Activated effector memory CD4-positive, alpha-beta T cell treated with anti-CD3 and anti-CD28 coated beads, Interleukin-2, amount 50 U/mL, for 16 hours (primary cell): Measurements from ENCODE around the gene HIRA.
"Not testable (repeated sequence)": the region's sequence is repeated elsewhere in the genome, so short reads cannot be mapped to it uniquely, and the experiment has no call there.

Experiments used
- DNase-seq: peaks from one replicate; pipeline ENCODE4 v3.0.0-alpha.2; 2020

HIRA gene

GRCh38 chr22:19354201-19354600 is 77.3 kb downstream of the HIRA start:
- DNase-seq: no peak

DNA sequence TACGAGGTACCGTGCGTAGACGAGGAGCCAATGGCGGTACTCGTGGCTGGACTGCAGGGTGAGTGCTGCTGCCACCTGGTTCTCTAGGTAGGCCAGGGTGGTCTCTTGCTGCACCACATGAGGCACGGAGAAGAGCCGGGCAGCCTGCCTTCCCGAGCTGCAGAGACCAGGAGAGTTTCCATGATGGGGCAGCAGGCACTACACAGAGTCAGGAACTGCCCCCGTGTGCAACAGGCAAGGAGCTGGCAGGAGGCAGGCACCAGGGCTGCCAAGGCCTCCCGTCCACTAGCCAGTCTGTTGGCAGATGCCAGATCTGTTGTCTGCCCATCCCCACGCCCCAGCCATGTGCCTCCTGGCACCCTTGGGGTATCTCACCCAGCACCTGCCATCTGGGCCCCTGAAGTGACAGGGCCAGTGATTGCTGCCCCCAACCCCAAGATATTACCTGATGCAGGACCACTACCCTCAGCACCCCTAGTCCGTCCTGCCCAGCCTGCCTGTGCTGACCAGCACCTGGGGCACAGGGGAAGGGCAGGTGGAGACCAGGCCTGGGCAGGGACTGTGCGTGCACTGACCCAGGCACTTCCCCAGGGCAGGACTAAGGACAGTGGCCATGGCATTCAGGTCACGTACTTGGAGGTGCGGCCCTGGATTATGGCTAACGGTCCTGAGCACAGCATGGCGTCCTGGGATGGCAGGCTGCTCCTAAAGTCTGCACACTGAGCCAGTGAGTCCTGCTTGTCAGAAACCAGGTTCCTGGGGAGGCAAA is 78.0 kb downstream of the HIRA start:
- DNase-seq: no peak

DNA sequence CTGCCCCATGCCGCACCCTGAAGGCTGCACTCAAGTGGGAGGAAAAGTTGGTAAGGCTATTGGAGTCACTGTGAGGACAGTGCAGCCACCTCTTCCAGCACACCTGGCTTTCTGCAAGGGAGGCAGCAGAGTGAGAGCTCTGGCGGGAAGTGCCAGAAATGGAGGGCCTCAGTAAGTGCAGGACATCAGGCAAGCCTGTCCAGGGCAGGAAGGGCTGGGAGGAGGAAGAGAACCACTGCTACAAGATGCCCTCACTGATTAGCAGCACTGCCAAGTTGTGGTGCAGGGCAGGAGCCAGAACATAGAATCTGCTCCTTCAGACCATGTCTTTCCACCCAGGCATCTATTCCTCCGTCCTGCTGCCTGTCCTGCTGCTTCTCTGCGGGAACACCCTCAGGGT is 78.8 kb downstream of the HIRA start:
- DNase-seq: no peak

- DNase-seq: no peak
These were observed 79.3 kb downstream of the HIRA start for GRCh38 chr22:19352217-19352616.

- DNase-seq: no peak
These were observed 79.9 kb downstream of the HIRA start for GRCh38 chr22:19351604-19352003.

- DNase-seq: no peak
These were observed 80.6 kb downstream of the HIRA start for GRCh38 chr22:19350947-19351346.

DNA sequence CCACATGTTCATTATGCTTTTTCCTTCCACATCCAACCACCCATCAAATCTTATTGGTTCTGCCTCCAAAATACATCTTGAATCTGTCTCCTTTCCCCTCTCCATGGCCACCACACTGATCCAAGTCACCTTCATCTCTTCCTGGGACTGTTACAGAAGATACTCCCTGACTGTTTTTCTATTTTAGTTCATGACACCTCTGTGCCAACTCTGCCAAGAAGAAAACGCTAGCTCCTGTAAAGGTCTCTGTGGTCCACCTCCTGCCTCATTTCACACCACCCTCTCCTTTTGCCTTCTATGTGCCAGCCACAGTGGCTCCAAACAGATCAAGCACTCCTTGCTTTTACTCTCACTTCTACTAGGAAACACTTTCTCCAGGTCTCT is 81.1 kb downstream of the HIRA start:
- DNase-seq: no peak

- no peak for DNase-seq
These were observed 81.6 kb downstream of the HIRA start for GRCh38 chr22:19349778-19350475.

- DNase-seq: no peak
These were observed 84.8 kb downstream of the HIRA start for GRCh38 chr22:19346677-19347265.

DNA sequence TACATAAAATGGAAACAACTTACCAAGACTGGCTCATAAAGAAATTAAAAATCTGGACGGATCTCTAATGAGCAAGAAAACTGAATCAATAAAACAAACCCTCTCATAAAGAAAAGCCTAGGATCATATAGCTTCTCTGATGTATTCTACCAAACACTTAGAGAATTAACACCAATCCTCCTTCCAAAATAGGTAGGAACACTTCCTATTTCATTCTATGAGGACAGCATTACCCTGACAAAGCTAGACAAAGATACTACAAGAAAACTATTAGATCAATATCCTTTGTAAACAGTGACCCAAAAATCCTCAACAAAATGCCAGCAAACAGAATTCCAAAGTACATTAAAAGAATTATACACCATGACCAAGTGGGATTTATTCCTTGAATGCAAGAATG is 87.1 kb downstream of the HIRA start:
- no peak for DNase-seq

DNA sequence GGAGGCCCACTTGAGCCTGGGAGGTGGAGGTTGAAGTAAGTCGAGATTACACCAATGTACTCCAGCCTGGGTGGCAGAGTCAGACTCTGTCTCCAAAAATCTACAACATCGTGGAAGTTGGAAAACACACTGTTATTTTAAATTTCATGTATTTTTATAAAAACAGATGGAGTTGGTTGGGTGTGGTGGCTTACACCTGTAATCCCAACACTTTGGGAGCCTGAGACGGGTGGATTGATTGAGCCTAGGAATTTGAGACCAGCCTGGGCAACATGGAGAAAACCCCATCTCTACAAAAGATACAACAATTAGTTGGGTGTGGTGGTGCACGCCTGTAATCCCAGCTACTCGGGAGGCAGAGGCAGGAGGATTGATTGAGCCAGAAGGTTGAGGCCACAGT is 88.1 kb downstream of the HIRA start:
- no peak for DNase-seq

- no peak for DNase-seq
These were observed 90.0 kb downstream of the HIRA start for GRCh38 chr22:19341500-19341899.

DNA sequence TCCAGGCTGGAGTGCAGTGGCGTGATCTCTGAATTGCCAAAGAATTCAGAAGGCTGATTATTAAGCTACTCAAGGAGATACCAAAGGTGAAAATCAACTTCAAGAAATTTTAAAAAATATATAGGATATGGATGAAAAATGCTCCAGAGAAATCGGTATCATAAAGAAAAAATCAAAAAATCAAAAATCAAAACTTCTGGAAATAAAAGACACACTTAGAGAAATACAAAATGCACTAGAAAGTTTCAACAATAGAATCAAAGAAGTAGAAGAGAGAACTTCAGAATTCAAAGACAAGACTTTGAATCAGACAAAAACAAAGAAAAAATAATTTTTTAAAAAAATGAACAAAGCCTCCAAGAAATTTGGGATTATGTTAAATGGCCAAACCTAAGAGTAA is 94.4 kb downstream of the HIRA start:
- no peak for DNase-seq

DNA sequence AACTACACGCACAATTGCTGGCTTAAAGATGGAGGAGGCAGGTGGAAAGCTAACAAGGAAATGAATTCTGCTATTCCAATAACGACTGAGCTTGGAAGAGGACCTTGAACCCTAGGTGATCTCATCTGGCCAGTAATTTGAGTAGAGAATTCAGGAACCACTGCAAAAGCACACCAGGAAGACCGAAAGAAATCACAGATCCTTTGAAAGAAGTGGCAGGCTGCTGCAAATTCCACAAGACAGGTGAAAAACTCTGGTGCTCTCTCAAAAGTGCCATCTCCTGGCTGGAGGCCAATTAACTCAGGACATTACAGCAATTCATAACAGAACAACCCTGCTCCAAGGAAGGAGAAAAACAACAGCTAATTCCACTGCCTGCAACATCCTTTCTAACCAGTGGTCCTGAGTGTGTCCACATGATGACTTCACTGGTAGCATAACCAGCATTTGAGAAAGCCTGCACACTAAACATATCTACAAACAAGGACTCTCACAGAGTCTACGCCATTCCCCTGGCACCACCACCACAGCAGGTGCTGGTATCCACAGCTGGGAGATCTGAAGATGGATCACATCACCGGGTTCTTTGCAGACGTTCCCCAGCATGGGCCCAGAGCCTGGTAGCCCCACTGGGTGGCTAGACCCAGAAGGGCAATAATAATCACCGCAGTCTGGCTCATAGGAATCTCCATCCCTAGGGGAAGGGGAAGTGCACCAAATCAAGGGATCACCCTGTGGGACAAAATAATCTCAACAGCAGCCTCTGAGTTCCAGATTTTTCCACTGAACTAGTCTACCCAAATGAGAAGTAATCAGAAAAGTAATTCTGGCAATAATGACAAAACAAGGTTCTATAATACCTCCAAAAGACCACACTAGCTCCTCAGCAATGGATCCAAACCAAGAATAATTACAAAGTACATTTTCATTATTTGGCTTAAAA is 95.1 kb downstream of the HIRA start:
- no peak for DNase-seq

DNA sequence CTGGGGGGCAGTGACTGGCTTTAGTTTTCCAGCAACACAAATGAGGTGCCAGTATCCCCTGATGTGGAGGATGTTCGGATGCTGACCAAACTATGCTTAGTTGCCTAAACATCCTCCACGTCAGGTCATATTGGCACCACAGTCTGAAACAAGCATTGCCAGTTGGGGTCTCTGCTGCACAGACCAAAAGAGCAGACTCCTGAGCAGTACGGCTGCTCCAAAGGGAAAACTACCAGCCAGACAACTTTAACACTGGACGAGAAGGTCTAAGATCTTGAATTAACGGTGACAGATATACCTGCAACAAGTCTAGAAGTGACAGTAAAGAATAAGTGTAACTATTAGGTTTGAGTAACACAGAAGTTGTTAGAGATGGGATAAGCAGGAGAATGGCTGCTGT is 99.6 kb downstream of the HIRA start:
- DNase-seq: no peak

DNA sequence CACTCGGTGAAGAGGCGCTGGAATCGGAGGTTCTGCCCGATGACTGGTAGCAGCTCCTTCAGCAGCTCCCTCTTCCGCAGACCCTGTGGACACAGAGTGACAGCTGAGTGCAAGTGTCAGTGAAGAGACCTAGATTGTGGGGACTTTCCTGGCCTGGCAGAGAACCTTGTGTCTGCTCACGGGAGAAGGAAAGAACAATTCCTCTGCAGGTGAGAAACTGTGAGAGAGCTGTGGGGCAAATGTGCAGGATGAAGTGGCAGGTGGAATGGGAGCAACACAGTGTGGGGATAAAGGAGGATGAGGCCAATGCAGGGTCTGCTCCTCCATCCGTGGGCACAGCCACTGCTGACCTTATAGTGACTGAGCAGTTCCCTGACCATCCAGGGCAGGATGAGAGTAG is 100.1 kb downstream of the HIRA start:
- no peak for DNase-seq

DNA sequence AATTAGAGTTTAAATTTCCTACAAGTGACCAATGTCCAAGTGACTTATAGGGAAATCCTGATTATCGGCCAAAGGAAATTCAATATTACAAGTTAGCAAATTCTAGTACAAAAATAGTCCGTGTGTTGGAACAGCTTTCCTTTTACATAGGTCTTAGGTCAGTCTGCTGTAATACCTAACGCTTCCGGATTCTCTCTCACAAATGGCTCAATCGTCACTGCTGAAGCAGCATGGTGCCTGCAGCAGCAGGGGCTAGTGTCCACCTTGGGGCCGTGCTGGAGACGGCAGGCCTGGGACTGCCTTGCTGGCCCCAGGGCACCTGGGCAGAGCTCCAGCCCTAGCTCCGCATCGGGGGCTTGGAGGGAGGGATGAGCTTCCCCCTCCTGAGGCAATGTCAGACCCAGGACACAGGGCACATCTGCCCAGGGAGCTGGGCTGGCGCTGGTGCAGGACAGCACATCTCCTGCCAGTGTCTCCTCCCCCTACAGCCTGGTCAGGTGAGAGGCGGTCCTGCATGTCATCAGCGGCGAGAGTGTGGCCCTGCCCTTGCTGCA is 100.6 kb downstream of the HIRA start:
- no peak for DNase-seq

DNA sequence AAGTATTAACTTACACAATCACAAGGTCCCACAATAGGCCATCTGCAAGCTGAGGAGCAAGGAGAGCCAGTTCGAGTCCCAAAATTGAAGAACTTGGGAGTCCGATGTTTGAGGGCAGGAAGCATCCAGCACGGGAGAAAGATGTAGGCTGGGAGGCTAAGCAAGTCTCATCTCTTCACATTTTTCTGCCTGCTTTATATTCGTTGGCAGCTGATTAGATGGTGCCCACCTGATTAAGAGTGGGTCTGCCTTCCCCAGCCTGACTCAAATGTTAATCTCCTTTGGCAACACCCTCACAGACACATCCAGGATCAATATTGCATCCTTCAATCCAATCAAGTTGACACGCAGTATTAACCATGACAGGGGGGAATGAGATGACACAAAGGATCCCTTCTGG is 101.3 kb downstream of the HIRA start:
- not testable (repeated sequence) for DNase-seq

DNA sequence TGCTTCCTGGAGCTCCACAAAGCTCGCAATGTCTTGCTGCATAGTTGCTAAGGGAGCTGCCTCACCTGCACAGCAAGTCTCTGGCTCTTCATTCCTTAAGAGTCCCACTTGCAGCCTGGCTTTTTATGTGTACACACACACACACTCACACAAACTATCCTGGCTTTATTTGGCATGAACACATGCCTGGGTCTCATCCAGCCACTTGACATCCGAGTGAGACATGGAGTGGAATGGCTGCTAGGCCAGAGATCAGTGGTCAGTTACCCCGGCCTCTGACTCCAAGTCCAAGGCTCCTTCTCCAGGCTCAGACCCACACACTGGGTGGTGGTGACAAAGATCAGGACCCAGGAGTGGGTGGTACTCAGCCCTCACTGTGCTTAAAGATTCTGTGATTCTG is 102.1 kb downstream of the HIRA start:
- no peak for DNase-seq

GRCh38 chr22:19325296-19325948 is 106.1 kb downstream of the HIRA start:
- DNase-seq: no peak

DNA sequence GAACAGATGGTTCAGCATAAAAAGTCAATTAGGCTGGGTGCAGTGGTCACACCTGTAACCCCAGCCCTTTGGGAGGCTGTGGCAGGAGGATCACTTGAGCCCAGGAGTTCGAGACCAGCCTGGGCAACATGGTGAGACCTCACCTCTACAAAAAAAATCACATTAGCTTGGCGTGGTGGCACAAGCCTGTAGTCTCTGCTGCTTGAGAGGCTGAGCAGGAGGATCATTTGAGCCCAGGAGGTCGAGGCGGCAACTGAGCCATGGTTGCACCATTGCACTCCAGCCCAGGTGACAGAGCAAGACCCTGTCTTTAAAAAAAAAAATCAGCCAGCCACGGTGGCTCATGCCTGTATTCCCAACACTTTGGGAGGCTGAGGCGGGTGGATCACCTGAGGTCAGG is 108.1 kb downstream of the HIRA start:
- DNase-seq: not testable (repeated sequence)

DNA sequence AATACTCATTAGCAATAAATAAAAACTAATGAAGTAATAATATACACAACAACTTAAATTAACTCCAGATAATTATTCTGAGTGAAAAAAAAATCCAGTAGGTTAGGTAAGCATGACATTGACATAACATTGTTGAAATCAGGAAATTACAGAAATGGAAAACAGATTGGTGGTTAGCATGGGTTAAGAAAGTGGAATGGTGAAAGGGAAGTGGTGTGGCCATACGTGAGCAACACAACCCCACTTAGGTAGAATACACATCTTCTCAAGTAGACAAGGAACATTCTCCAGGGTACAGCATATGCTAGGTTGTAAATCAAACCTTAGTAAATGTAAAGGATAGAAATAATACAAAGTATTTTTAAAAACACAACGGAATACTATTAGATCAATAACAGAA is 109.8 kb downstream of the HIRA start:
- no peak for DNase-seq
